ENCODE measurements around the gene ATPAF1. TPM values are rescaled to one million over a fixed set of nuclear protein-coding genes. Genes with fewer than 3 reads are reported as not detected.

Gene ATPAF1
- total and polyA plus RNA-seq, 2 donors (not counting 1 experiment from before 2014, with no cell fraction given): 65.6 to 72.1 TPM

DNA sequence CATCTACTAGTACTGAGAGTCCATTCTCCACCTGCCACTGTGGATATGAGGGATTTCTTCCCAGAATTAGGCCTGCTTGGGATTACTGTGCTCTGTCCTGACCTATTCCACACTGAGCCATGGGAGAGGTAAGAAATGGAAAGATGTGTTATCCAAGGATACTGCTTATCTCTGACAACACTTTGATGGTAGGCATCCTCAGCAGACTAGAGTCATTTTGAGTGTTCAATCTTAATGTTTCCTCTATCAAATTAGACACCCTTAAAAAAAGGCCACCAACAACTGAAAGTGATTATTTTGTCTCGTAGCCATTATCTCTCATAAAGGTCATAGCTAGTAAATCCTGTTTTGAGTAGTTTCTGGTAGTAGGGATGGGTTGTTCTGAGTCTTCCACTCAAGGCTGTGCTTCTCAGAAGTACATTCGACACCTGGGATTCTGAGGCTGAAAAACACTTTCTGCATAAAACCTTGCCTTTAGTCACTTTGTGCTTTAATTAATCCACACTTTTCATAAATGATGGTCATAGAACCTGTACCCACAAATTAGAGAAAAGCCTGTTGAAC lies 8.8 kb downstream of the ATPAF1 start:
- Histone ChIP-seq H3K4me3 (replicated peaks in 1 of 4; ENCODE audit: control extremely low read depth in 1 of 4, insufficient read depth in 1 of 4, low read depth in 3 of 4, low read length in 4 of 4) (no peak overlapping the region), H3K36me3 (ENCODE audit: control insufficient read depth, insufficient read depth, low read length) (no peaks in the 10 kb centered on the region), H3K9me3 (ENCODE audit: control insufficient read depth, insufficient read depth, low read depth, low read length) (no peaks in the 10 kb centered on the region), H3K79me2 (ENCODE audit: control insufficient read depth, insufficient read depth, low read length) (no peaks in the 10 kb centered on the region), H3K4me1 (ENCODE audit: control insufficient read depth, extremely low read depth, insufficient read depth, low read length) (no peaks in the 10 kb centered on the region), H3K4me2 (ENCODE audit: extremely low read depth, insufficient read depth, low read length) (no peak overlapping the region), H3K27me3 (ENCODE audit: control insufficient read depth, insufficient read depth, low read length) (no peaks in the 10 kb centered on the region), H3K27ac (ENCODE audit: insufficient read depth, low read length) (no peak overlapping the region), H2AFZ (ENCODE audit: low read length) (no peak overlapping the region), H4K20me1 (ENCODE audit: control insufficient read depth, extremely low read depth, insufficient read depth, low read length) (no peaks in the 10 kb centered on the region), H3K9ac (ENCODE audit: insufficient read depth, low read length) (no peak overlapping the region)
- DNase-seq (ENCODE audit: low read depth in 2 of 2): no peak
- TF ChIP-seq, protein P1, sequence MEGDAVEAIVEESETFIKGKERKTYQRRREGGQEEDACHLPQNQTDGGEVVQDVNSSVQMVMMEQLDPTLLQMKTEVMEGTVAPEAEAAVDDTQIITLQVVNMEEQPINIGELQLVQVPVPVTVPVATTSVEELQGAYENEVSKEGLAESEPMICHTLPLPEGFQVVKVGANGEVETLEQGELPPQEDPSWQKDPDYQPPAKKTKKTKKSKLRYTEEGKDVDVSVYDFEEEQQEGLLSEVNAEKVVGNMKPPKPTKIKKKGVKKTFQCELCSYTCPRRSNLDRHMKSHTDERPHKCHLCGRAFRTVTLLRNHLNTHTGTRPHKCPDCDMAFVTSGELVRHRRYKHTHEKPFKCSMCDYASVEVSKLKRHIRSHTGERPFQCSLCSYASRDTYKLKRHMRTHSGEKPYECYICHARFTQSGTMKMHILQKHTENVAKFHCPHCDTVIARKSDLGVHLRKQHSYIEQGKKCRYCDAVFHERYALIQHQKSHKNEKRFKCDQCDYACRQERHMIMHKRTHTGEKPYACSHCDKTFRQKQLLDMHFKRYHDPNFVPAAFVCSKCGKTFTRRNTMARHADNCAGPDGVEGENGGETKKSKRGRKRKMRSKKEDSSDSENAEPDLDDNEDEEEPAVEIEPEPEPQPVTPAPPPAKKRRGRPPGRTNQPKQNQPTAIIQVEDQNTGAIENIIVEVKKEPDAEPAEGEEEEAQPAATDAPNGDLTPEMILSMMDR (conservative IDR thresholded peaks at IDR 0.05 in 1 of 2, IDR thresholded peaks at IDR 0.05 in 1 of 2; ENCODE audit: low read depth in 1 of 2, low read length in 2 of 2): no peak
- TF ChIP-seq EZH2 (IDR thresholded peaks at IDR 0.05; ENCODE audit: low read length, missing control alignments): no peak

DNA sequence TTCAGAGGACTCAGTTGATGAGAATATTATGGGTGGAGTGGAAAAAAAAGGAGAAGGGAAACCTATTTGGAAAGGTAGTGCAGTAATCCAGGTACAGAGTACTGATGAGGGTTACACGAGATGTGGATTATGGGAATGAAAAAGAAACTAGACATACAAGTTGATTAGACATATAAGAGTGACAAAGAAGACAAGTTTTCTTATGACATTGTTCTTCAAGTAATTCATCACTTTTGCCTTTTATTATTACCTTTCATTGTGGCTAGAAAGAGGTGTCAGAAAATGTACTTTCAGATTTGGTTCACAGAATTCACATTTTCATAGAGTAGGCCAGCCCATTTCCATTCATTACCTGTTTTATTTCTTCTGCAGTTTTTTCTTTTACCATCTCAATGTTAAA lies 10.4 kb downstream of the ATPAF1 start:
- no peak overlapping the region for H3K9ac ChIP-seq (ENCODE audit: insufficient read depth, low read length)
- H3K79me2 ChIP-seq (ENCODE audit: control insufficient read depth, insufficient read depth, low read length): no peaks in the 10 kb centered on the region
- DNase-seq (ENCODE audit: low read depth in 2 of 2): no peak
- no peak overlapping the region for H3K27ac ChIP-seq (ENCODE audit: insufficient read depth, low read length)
- no peak overlapping the region for H3K4me2 ChIP-seq (ENCODE audit: extremely low read depth, insufficient read depth, low read length)
- H3K4me3 ChIP-seq (replicated peaks in 1 of 4; ENCODE audit: control extremely low read depth in 1 of 4, insufficient read depth in 1 of 4, low read depth in 3 of 4, low read length in 4 of 4): no peak overlapping the region
- TF ChIP-seq EZH2 (IDR thresholded peaks at IDR 0.05; ENCODE audit: low read length, missing control alignments): no peak
- TF ChIP-seq, protein P1 (conservative IDR thresholded peaks at IDR 0.05 in 1 of 2, IDR thresholded peaks at IDR 0.05 in 1 of 2; ENCODE audit: low read depth in 1 of 2, low read length in 2 of 2): no peak
- no peak overlapping the region for H2AFZ ChIP-seq (ENCODE audit: low read length)
- peaks cover 3% of the 10 kb centered on the region for H3K4me1 ChIP-seq (ENCODE audit: control insufficient read depth, extremely low read depth, insufficient read depth, low read length)
- H3K27me3 ChIP-seq (ENCODE audit: control insufficient read depth, insufficient read depth, low read length): no peaks in the 10 kb centered on the region
- no peaks in the 10 kb centered on the region for H3K9me3 ChIP-seq (ENCODE audit: control insufficient read depth, insufficient read depth, low read depth, low read length)
- no peaks in the 10 kb centered on the region for H3K36me3 ChIP-seq (ENCODE audit: control insufficient read depth, insufficient read depth, low read length)
- H4K20me1 ChIP-seq (ENCODE audit: control insufficient read depth, extremely low read depth, insufficient read depth, low read length): no peaks in the 10 kb centered on the region

DNA sequence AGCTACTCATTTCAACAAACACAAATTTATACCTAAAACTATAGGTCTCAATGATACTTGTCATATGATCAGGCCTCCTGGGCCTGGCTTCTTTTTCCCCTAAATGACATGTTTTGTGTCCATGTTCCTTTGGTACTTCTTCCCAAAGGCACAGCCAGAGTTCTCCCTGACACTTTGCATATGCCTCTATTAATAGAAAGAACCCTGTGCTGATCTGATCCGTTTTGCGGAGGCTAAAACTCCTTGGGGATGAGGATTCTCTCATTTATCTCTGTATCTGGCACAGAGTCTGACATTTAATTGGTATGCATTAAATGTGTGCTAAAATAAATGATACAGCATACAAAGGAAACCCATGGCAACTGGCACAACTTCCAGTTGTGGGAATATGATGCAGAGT lies 11.5 kb downstream of the ATPAF1 start:
- Histone ChIP-seq H3K9ac (ENCODE audit: insufficient read depth, low read length) (no peak overlapping the region), H3K4me2 (ENCODE audit: extremely low read depth, insufficient read depth, low read length) (no peak overlapping the region), H3K4me3 (replicated peaks in 1 of 4; ENCODE audit: control extremely low read depth in 1 of 4, insufficient read depth in 1 of 4, low read depth in 3 of 4, low read length in 4 of 4) (no peak overlapping the region), H3K9me3 (ENCODE audit: control insufficient read depth, insufficient read depth, low read depth, low read length) (no peaks in the 10 kb centered on the region), H3K27me3 (ENCODE audit: control insufficient read depth, insufficient read depth, low read length) (no peaks in the 10 kb centered on the region), H3K4me1 (ENCODE audit: control insufficient read depth, extremely low read depth, insufficient read depth, low read length) (peaks cover 3% of the 10 kb centered on the region), H3K79me2 (ENCODE audit: control insufficient read depth, insufficient read depth, low read length) (no peaks in the 10 kb centered on the region), H3K36me3 (ENCODE audit: control insufficient read depth, insufficient read depth, low read length) (no peaks in the 10 kb centered on the region), H4K20me1 (ENCODE audit: control insufficient read depth, extremely low read depth, insufficient read depth, low read length) (no peaks in the 10 kb centered on the region), H3K27ac (ENCODE audit: insufficient read depth, low read length) (no peak overlapping the region), H2AFZ (ENCODE audit: low read length) (no peak overlapping the region)
- no peak for DNase-seq (ENCODE audit: low read depth in 2 of 2)
- TF ChIP-seq, protein P1 (conservative IDR thresholded peaks at IDR 0.05 in 1 of 2, IDR thresholded peaks at IDR 0.05 in 1 of 2; ENCODE audit: low read depth in 1 of 2, low read length in 2 of 2): no peak
- no peak for TF ChIP-seq EZH2 (IDR thresholded peaks at IDR 0.05; ENCODE audit: low read length, missing control alignments)

Data from fibroblast of lung (primary cell).